Prostate gland (tissue), 2 donors: ENCODE measurements around the gene POLE.

Source experiments
- POLR2A ChIP-seq: fragments of 450-650 bp; IDR thresholded peaks from one replicate; pipeline ENCODE4 v1.6.1; 2016; ENCODE audit warnings: antibody characterized with exemption, mild to moderate bottlenecking
- POLR2AphosphoS5 ChIP-seq: sonication (generic); formaldehyde crosslinking; IDR thresholded peaks from one replicate; pipeline ENCODE4 v1.6.1; 2017; ENCODE audit warnings: antibody characterized with exemption
- TF ChIP-seq, protein P1 (sequence below), 4 experiments: fragments of 200-600 bp in 2 of 4; fragments of 450-650 bp in 2 of 4; sonication (generic) in 2 of 4; IDR thresholded peaks; 1 replicate in 3 of 4; 2 replicates in 1 of 4; pipeline ENCODE4 v1.5.1; 2016 to 2019; ENCODE audit warnings: antibody characterized with exemption in 4 of 4, mild to moderate bottlenecking in 2 of 4, moderate library complexity in 2 of 4

- no peak for TF ChIP-seq POLR2A
- TF ChIP-seq, protein P1, sequence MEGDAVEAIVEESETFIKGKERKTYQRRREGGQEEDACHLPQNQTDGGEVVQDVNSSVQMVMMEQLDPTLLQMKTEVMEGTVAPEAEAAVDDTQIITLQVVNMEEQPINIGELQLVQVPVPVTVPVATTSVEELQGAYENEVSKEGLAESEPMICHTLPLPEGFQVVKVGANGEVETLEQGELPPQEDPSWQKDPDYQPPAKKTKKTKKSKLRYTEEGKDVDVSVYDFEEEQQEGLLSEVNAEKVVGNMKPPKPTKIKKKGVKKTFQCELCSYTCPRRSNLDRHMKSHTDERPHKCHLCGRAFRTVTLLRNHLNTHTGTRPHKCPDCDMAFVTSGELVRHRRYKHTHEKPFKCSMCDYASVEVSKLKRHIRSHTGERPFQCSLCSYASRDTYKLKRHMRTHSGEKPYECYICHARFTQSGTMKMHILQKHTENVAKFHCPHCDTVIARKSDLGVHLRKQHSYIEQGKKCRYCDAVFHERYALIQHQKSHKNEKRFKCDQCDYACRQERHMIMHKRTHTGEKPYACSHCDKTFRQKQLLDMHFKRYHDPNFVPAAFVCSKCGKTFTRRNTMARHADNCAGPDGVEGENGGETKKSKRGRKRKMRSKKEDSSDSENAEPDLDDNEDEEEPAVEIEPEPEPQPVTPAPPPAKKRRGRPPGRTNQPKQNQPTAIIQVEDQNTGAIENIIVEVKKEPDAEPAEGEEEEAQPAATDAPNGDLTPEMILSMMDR (IDR thresholded peaks at IDR 0.05): no peak
- TF ChIP-seq POLR2AphosphoS5: no peak
Measured at GRCh38 chr12:132578118-132578517, 109.0 kb downstream of the POLE start.
